Panc1 (cell line): ENCODE data around the gene ARHGEF7. TPM values are rescaled to one million over a fixed set of nuclear protein-coding genes. Genes with fewer than 3 reads are reported as not detected.

Source experiments
- ATAC-seq: fragments of 200-7000 bp; cut with Tn5 transposase; 2 replicates; pipeline ENCODE4 v1.9.1; 2020; ENCODE audit warnings: mild to moderate bottlenecking, moderate library complexity
- BruUV-seq: library from RNA; stranded (reverse); fragments of 400-500 nt; replicated peaks from 2 replicates; lab custom pipeline; 2021; lab: Mats Ljungman, UMichigan
- CTCF ChIA-PET: fragments of 300-600 bp; sonication (Branson Sonifier 250); formaldehyde crosslinking; loops from one replicate; lab custom pipeline; 2022; ENCODE audit warnings: antibody characterized with exemption; lab: Charles Lee
- POLR2A ChIA-PET: fragments of 300-600 bp; sonication (Branson Sonifier 250); formaldehyde crosslinking; loops from one replicate; lab custom pipeline; 2022; ENCODE audit warnings: antibody characterized with exemption; lab: Charles Lee
- DNase-seq: peaks from one replicate; pipeline ENCODE4 v3.0.0-alpha.2; 2010; ENCODE audit warnings: low read depth, low spot score
- H3K27ac ChIP-seq: 2 replicates; pipeline ENCODE4 v1.5.1; 2011; ENCODE audit warnings: mild to moderate bottlenecking, low read length, inconsistent platforms
- H3K27me3 ChIP-seq: fragments of 200-500 bp; sonication (Bioruptor generic); 2 replicates; pipeline ENCODE4 v1.6.0; 2014; ENCODE audit warnings: low read length, inconsistent platforms; ENCODE audit not compliant: control insufficient read depth, insufficient read depth
- H3K36me3 ChIP-seq: fragments of 200-500 bp; sonication (Bioruptor generic); 2 replicates; pipeline ENCODE4 v1.5.1; 2014; ENCODE audit warnings: inconsistent platforms, mild to moderate bottlenecking, low read length, moderate library complexity; ENCODE audit not compliant: control insufficient read depth, insufficient read depth
- H3K4me1 ChIP-seq: 2 replicates; pipeline ENCODE4 v1.5.1; 2011; ENCODE audit warnings: inconsistent platforms, mild to moderate bottlenecking, low read length, moderate library complexity; ENCODE audit not compliant: control insufficient read depth, insufficient read depth
- H3K4me3 ChIP-seq, 2 experiments: 2 replicates each; pipeline ENCODE4 v1.5.1; 2011 to 2012; ENCODE audit warnings: low read depth in 2 of 2, low read length in 2 of 2, mild to moderate bottlenecking in 2 of 2, inconsistent platforms in 1 of 2, moderate library complexity in 1 of 2
- H3K9me3 ChIP-seq: fragments of 200-500 bp; sonication (Bioruptor generic); 2 replicates; pipeline ENCODE4 v1.5.1; 2014; ENCODE audit warnings: low read depth, mild to moderate bottlenecking, inconsistent platforms, low read length, moderate library complexity; ENCODE audit not compliant: control insufficient read depth, insufficient read depth
- POLR2AphosphoS5 ChIP-seq: IDR thresholded peaks from 2 replicates; pipeline ENCODE4 v1.6.1; 2012; ENCODE audit warnings: mild to moderate bottlenecking, low read depth, low read length, moderate library complexity
- REST ChIP-seq, 2 experiments: IDR thresholded peaks; 2 replicates each; pipeline ENCODE4 v1.6.1; 2011 to 2012; ENCODE audit warnings: low read depth in 2 of 2, control low read depth in 1 of 2, low read length in 1 of 2, mild to moderate bottlenecking in 1 of 2, moderate library complexity in 1 of 2; ENCODE audit not compliant: insufficient read depth in 1 of 2
- SIN3A ChIP-seq: IDR thresholded peaks from 2 replicates; pipeline ENCODE4 v1.6.1; 2012; ENCODE audit warnings: low read depth, mild to moderate bottlenecking, low read length, moderate library complexity, borderline replicate concordance; ENCODE audit not compliant: insufficient read depth
- TCF7L2 ChIP-seq: IDR thresholded peaks from 2 replicates; pipeline ENCODE4 v1.6.1; 2011; ENCODE audit warnings: mild to moderate bottlenecking, low read depth, low read length, inconsistent platforms
- in situ Hi-C: cut with HindIII; loops from 2 replicates; pipeline ENCODE4 v1.10.0; 2016; ENCODE audit warnings: low sequenced_read_pairs, low pct_unique_long_range_greater_than_20kb
- intact Hi-C: fragments of 100-400 bp; cut with micrococcal nuclease; formaldehyde crosslinking; loops from one replicate; pipeline ENCODE4 v1.10.0; 2022; ENCODE audit not compliant: unreplicated experiment
- total RNA-seq: library from RNA; stranded (reverse); gene quantifications from one replicate; pipeline ENCODE4 v1.2.1, GENCODE V29; 2021; ENCODE audit not compliant: unreplicated experiment
- TF ChIP-seq, protein P1 (sequence below): fragments of 450-650 bp; IDR thresholded peaks from 2 replicates; pipeline ENCODE4 v1.5.1; 2017; ENCODE audit warnings: mild to moderate bottlenecking

The ARHGEF7 gene
- total RNA-seq, 1 experiment from 2014 or later = 36.4 TPM

- intact Hi-C loops = no loop called here
- in situ Hi-C loops = no loop called here
- H3K27me3 ChIP-seq = no peaks in the 10 kb centered on the region
- H3K36me3 ChIP-seq = no peaks in the 10 kb centered on the region
- no peak for ATAC-seq
- H3K4me3 ChIP-seq = no peak overlapping the region
- no peaks in the 10 kb centered on the region for H3K4me1 ChIP-seq
- ChIA-PET CTCF (no interaction called here), POLR2A (no interaction called here)
- TF ChIP-seq TCF7L2 (no peak), REST (IDR thresholded peaks at IDR 0.05; ENCODE audit: insufficient read depth in 1 of 2, low read depth in 2 of 2, low read length in 1 of 2) (no peak), SIN3A (no peak)
- TF ChIP-seq, protein P1, sequence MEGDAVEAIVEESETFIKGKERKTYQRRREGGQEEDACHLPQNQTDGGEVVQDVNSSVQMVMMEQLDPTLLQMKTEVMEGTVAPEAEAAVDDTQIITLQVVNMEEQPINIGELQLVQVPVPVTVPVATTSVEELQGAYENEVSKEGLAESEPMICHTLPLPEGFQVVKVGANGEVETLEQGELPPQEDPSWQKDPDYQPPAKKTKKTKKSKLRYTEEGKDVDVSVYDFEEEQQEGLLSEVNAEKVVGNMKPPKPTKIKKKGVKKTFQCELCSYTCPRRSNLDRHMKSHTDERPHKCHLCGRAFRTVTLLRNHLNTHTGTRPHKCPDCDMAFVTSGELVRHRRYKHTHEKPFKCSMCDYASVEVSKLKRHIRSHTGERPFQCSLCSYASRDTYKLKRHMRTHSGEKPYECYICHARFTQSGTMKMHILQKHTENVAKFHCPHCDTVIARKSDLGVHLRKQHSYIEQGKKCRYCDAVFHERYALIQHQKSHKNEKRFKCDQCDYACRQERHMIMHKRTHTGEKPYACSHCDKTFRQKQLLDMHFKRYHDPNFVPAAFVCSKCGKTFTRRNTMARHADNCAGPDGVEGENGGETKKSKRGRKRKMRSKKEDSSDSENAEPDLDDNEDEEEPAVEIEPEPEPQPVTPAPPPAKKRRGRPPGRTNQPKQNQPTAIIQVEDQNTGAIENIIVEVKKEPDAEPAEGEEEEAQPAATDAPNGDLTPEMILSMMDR = no peak
- H3K27ac ChIP-seq = no peak overlapping the region
- H3K9me3 ChIP-seq = no peaks in the 10 kb centered on the region
- no TSS peak for BruUV-seq
- no peak for DNase-seq
Observed at GRCh38 chr13:111175935-111176334, 60.8 kb downstream of the ARHGEF7 start.

DNA sequence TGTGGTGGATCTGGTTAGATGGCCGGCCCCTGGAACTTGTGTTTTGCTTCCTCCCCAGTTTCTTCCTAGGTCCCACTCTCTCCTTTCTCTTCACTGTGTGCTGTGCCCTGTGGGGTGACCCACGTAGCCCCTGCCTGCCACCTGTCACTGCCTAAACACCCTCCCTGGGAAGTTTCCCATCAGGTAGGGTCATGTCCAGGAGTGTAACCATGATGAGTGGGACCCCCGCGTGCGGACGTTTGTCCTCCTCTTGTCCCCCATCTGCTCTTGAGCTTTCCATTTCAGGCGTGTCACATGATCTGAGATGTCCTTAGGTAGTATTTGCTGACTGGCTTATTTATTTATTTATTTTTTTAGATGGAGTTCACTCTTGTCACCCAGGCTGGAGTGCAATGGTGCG lies 61.3 kb downstream of the ARHGEF7 start:
- Histone ChIP-seq H3K9me3 (no peaks in the 10 kb centered on the region), H3K27ac (no peak overlapping the region), H3K4me3 (no peak overlapping the region), H3K27me3 (no peaks in the 10 kb centered on the region), H3K4me1 (no peaks in the 10 kb centered on the region), H3K36me3 (no peaks in the 10 kb centered on the region)
- ChIA-PET POLR2A (no interaction called here), CTCF (no interaction called here)
- DNase-seq (no peak), ATAC-seq (no peak)
- no TSS peak for BruUV-seq
- no peak for TF ChIP-seq TCF7L2
- TF ChIP-seq, protein P1 = no peak
- no peak for TF ChIP-seq SIN3A
- TF ChIP-seq REST (IDR thresholded peaks at IDR 0.05; ENCODE audit: insufficient read depth in 1 of 2, low read depth in 2 of 2, low read length in 1 of 2) = no peak
- no peak for TF ChIP-seq POLR2AphosphoS5
- intact Hi-C loops (no loop called here), in situ Hi-C loops (no loop called here)
